HL-60/S4 (cell line): Measurements from ENCODE around the gene PSMG1.

Experiments
- in situ Hi-C: fragments of 300-500 bp; cut with MboI; formaldehyde crosslinking; loops from 2 replicates; pipeline ENCODE4 v1.14.3; 2022; ENCODE audit warnings: low sequenced_read_pairs

PSMG1 gene

GRCh38 chr21:39189857-39190604 lies 6.8 kb upstream of the PSMG1 start:
- in situ Hi-C loops = no loop called here

DNA sequence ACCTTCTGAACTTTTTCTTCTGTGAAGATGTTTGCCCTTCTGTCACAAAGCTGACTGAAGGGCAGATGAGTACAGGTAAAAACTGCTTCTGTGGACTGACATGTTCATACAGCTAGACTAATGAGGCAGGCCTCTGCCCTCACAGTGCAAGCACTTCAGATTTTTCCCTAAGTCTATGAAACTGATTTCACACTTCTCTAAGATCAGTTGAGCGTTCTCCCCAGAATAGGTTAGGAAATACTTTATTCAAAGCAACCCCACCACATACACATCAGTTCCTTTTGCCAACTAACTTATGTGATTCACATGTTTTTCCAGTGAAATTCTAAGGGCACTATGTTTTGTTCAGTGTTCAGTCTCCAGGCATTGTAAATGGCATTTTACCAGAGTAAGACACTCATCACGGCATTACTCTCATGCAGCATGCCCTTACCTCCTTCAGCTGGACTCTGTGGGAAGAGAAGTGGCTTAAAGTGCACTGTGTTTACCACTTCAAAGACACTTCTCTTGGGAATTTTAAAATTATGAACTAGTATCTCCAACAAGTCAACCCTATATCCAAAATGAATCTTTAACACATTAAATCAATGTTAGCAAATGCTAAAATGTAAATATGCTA lies 5.4 kb upstream of the PSMG1 start:
- in situ Hi-C loops = no loop called here

GRCh38 chr21:39187141-39187540 lies 3.9 kb upstream of the PSMG1 start:
- in situ Hi-C loops = no loop called here

DNA sequence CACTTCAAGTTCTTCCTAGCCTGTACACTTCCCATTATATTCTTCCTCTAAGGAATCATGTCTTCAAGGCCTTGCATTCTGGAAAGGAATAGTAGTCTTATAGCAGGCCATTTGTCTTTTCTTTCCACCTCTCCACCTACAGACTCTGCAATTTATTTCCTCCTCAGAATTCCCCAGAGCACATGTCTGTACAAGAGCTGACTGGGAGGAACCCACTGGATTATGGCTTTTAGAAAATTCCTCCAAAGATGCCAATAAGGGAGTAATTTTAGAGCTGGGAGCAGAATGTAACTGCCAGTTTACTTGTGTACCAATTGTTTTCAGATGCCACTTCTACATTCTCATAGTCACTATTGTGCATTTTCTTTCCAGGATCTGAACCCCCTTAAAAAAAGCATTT lies 3.4 kb upstream of the PSMG1 start:
- in situ Hi-C loops = no loop called here

DNA sequence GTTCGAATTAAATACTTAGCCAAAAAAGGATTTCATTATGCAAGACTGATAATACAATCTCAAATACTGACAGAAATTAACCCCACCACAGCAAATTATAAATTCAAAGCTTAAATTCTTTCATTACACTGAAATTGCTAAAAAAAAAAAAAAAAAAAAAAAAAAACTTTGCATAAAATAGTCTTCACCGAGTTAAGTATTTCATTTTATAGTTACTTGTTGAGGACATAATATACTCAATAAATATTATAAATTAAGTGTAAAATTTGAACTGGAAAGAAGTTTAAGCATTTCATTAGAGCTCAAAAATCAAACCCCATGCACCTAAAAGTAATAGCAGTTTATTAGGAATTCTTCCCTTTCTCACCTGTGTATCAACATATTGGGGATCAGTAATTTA lies 1.9 kb upstream of the PSMG1 start:
- in situ Hi-C loops = no loop called here

DNA sequence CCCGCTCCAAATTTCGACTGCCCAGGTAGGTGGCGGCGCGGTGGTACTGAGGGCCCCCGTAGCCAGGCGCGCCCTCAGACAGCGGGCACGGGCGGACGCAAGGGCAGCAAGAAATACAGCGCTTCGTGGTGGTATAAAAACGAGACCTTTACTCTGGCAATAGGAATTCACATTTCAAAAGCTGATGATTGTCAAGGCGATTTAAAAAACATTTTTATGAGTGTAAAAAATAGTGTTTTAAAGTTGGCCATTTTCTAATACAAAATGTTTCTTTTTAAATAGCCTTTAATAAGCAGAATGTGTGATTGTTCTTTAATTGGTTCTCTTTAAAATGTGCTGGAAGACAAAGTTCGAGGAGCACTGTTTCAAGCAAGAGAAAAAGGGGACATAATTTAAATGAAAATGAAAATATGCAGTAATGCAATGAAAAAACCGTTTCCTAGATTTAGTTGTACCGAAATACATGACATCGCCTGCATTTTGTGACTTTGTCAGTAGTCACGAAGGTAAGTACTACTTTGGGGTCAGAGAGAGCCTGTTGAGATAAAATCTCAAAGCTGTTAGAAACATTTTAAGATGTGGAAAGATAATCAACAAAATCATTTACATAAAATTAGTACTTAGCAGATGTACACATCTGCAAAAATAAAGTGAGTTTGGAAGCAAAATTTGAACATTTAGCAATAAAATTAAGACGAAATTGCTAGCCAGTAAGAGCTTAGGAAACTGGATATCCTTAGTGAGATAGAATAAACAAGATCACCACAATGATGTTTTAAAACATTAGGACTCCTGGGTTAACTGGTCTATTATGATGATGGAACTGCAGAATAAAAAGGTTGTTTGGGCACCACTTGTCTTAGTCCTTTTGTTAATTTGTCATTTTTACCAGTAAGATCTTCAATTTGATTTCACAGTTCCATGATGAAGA lies 1.1 kb upstream of the PSMG1 start:
- in situ Hi-C loops = no loop called here

DNA sequence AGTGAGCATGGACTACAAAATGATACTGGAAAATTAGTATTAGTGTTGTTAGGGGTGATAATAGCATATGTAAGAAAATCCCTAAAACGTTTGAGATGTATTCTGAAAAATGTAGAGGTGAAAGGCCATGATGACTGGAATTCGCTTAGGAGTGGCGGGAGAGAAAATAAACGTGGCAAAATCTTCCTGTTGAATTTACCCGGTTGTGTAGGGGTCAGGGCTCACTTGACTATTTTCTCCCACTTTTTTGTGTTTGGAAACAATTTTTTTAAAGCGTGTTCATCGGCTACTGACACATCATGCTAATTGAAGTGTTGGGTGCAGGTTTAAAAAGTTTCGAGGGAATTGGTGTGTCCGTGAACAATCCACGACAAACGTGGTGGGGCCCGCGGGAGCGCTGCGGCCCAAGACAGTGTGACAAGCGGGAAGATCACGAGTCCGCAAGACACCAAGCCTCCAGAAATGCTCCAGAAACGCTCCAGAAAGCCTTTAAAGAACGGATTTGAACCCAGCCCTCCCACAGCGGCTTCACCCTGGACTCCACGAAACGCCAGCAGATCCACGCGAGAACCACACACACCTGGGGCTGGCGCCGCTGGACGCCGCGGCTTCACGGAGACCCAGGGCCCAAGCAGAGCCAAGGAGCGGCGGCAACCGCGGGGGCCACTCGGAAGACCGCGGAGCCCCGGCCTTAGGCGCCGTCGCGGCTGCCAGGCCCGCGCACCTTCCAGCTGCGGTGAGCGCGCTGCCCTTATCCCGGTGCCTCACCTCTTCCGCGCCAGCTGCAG lies 573 bp downstream of the PSMG1 start:
- in situ Hi-C loops = no loop called here

GRCh38 chr21:39182016-39182415 lies 1.2 kb downstream of the PSMG1 start:
- in situ Hi-C loops = no loop called here

GRCh38 chr21:39181205-39181818 lies 1.9 kb downstream of the PSMG1 start:
- in situ Hi-C loops = no loop called here

GRCh38 chr21:39180429-39181019 lies 2.7 kb downstream of the PSMG1 start:
- in situ Hi-C loops = no loop called here

DNA sequence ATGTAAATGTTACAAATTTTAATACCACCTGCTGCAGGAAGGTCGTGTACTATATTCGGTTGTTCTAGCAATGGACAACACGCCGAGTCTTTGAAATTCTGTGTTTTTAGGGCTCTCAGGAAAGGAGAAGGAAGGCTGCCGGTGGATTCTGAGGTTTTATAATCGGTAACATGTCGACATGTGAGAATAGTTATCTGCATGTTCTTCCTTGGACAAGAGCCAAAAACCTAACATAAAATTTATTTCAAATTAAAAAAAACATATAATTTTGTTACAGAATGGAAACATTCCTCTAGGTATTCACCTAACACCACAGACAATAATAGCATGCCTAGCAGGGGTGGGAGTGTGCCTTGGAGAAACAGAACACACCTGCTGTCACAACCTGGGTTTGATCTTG lies 4.8 kb downstream of the PSMG1 start:
- in situ Hi-C loops = no loop called here

GRCh38 chr21:39176271-39176709 lies 7.0 kb downstream of the PSMG1 start:
- in situ Hi-C loops = no loop called here

DNA sequence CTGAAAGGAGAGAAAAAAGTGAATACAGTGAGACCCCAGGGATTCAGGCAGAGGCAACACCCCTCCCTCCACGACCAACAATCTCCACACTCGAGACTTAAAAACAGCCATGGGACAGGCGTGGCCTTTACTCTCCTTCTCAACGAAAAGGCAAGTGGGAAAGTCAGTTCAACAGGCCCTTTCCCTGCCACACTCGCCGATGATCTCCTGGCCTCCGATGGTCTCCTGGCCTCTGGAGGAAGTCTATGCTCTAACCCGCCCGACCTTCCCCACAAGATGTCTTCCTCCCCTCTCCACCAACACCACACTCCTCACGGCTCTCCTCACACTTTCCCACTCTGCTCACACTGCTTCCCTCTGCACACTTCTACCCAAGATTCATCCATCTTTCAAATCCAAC lies 7.6 kb downstream of the PSMG1 start:
- in situ Hi-C loops = no loop called here

DNA sequence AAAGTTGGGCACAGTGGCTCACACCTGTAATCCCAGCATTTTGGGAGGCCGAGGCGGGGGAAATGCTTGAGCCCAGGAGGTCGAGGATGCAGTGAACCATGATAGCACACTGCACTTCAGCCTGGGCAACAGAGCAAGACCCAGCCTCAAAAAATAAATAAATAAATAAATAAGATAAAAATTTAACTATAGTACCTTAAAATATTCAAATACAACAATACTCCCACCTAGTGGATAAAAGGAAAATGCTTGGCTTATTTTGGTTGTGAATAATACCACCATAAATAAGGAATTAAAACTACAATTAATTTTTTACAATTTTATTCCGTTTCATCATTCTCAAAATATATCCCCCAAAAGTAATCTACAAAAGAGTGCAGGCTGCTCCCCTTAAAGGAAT lies 8.1 kb downstream of the PSMG1 start:
- in situ Hi-C loops = no loop called here

- in situ Hi-C loops = no loop called here
Observed at GRCh38 chr21:39173716-39174680, 9.3 kb downstream of the PSMG1 start.

- in situ Hi-C loops = no loop called here
Observed at GRCh38 chr21:39169906-39170305, 13.3 kb downstream of the PSMG1 start.

DNA sequence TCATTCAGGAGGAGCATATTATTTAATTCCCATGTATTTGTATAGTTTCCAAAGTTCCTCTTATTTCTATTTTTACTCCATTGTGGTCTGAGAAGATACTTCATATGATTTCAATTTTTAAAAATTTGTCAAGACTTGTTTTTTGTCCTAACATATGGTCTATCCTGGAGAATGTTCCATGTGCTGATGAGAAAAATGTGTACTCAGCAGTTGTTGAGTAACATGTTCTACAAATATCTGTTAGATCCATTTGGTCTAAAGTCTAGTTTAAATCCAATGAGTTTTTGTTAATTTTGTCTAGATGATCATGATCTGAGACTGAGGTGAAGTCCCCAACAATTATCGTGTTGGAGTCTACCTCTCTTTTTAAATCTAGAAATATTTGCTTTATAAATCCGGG lies 14.5 kb downstream of the PSMG1 start:
- in situ Hi-C loops = no loop called here

- in situ Hi-C loops = no loop called here
Observed at GRCh38 chr21:39164523-39164922, 18.7 kb downstream of the PSMG1 start.

GRCh38 chr21:39161064-39161463 lies 22.2 kb downstream of the PSMG1 start:
- in situ Hi-C loops = no loop called here
